Right ventricle myocardium superior (tissue), 1 donor: ENCODE measurements around the gene ZNF445. TPM values are rescaled to one million over a fixed set of nuclear protein-coding genes. Genes with fewer than 3 reads are reported as not detected.

Experiments
- total RNA-seq: library from RNA; stranded (reverse); fragmentation: NEBNext Ultra II Directional; extraction: Animal tissue kit (Norgen Biotek cat#: 25700); gene quantifications from one replicate; pipeline ENCODE4 v1.2.1, GENCODE V29; 2021
- donor health status: DM: no; HTN: yes; CAD: no; lungs with severe emphysema.

ZNF445 gene
- total RNA-seq, 1 donor from 2014 or later = 12.8 TPM

Other genes starting within 250 kb of the ZNF445 start
- not detected for gene TOPAZ1, start 235.8 kb downstream of the ZNF445 start, total RNA-seq
- 30.2 TPM for gene TCAIM, start 138.9 kb downstream of the ZNF445 start, total RNA-seq
- 1.4 TPM for gene ZKSCAN7, start 77.5 kb upstream of the ZNF445 start, total RNA-seq
- gene ZNF660, start 107.3 kb upstream of the ZNF445 start, total RNA-seq = 0.73 TPM
- gene ZNF197, start 147.4 kb upstream of the ZNF445 start, total RNA-seq = 10.3 TPM
- 6.3 TPM for gene ZNF35, start 171.1 kb upstream of the ZNF445 start, total RNA-seq
- 4.1 TPM for gene ZNF502, start 235.0 kb upstream of the ZNF445 start, total RNA-seq